Epithelial cell of esophagus (primary cell): ENCODE results near the gene NDUFB11.

ENCODE experiments used
- DNase-seq: peaks from one replicate; pipeline ENCODE4 v3.0.0; 2010; ENCODE audit warnings: low read depth
- H3K4me3 ChIP-seq: 2 replicates; pipeline ENCODE4 v1.5.1; 2011; ENCODE audit warnings: mild to moderate bottlenecking, low read length, control low read depth
- TF ChIP-seq, protein P1 (sequence below): IDR thresholded peaks from 2 replicates; pipeline ENCODE4 v1.5.1; 2011; ENCODE audit warnings: low read depth, mild to moderate bottlenecking, low read length, control low read depth, inconsistent platforms; ENCODE audit not compliant: insufficient read depth; ENCODE audit errors: missing control alignments

The NDUFB11 gene

GRCh38 chrX:47169726-47170515 is 25.4 kb upstream of the NDUFB11 start:
- DNase-seq: no peak
- H3K4me3 ChIP-seq: no peak overlapping the region
- TF ChIP-seq, protein P1, sequence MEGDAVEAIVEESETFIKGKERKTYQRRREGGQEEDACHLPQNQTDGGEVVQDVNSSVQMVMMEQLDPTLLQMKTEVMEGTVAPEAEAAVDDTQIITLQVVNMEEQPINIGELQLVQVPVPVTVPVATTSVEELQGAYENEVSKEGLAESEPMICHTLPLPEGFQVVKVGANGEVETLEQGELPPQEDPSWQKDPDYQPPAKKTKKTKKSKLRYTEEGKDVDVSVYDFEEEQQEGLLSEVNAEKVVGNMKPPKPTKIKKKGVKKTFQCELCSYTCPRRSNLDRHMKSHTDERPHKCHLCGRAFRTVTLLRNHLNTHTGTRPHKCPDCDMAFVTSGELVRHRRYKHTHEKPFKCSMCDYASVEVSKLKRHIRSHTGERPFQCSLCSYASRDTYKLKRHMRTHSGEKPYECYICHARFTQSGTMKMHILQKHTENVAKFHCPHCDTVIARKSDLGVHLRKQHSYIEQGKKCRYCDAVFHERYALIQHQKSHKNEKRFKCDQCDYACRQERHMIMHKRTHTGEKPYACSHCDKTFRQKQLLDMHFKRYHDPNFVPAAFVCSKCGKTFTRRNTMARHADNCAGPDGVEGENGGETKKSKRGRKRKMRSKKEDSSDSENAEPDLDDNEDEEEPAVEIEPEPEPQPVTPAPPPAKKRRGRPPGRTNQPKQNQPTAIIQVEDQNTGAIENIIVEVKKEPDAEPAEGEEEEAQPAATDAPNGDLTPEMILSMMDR: no peak

- H3K4me3 ChIP-seq: no peak overlapping the region
- DNase-seq: no peak
- TF ChIP-seq, protein P1: no peak
These were observed 24.8 kb upstream of the NDUFB11 start for GRCh38 chrX:47169273-47169672.

- H3K4me3 ChIP-seq: no peak overlapping the region
These were observed 24.1 kb upstream of the NDUFB11 start for GRCh38 chrX:47168495-47169073.

GRCh38 chrX:47166126-47166525 is 21.6 kb upstream of the NDUFB11 start:
- H3K4me3 ChIP-seq: no peak overlapping the region
- TF ChIP-seq, protein P1: no peak
- no peak for DNase-seq

More at GRCh38 chrX:47168495-47169073, 24.1 kb upstream of the NDUFB11 start:
- TF ChIP-seq, protein P1: no peak
- DNase-seq: no peak

DNA sequence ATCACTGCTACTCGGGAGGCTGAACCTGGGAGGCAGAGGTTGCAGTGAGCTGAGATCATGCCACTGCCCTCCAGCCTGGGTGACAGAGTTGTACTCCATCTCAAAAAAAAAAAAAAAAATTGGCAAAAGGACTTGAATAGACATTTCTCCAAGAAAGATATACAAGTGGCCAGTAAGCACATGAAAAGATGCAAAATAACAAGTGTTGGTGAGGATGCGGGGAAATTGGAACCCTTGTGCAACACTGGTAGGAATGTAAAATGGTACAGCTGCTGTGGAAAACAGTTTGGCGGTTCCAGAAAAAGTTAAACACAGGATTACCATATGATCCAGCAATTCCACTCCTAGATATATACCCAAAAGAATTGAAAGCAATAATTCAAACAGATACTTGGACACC is 19.9 kb upstream of the NDUFB11 start:
- TF ChIP-seq, protein P1: no peak
- DNase-seq: no peak
- H3K4me3 ChIP-seq: no peak overlapping the region

GRCh38 chrX:47162927-47163583 is 18.6 kb upstream of the NDUFB11 start:
- TF ChIP-seq, protein P1: no peak
- H3K4me3 ChIP-seq: no peak overlapping the region
- no peak for DNase-seq
